HG02678 (cell line): ENCODE results near the gene FILIP1.
A peak's percentile ranks its signal among the peaks of the same experiment; 100 is the strongest.

Source experiments
- ATAC-seq: cut with Tn5 transposase; IDR thresholded peaks from one replicate; pipeline ENCODE4 v1.9.1; 2021; ENCODE audit warnings: mild to moderate bottlenecking, moderate library complexity; ENCODE audit not compliant: unreplicated experiment

FILIP1 gene

DNA sequence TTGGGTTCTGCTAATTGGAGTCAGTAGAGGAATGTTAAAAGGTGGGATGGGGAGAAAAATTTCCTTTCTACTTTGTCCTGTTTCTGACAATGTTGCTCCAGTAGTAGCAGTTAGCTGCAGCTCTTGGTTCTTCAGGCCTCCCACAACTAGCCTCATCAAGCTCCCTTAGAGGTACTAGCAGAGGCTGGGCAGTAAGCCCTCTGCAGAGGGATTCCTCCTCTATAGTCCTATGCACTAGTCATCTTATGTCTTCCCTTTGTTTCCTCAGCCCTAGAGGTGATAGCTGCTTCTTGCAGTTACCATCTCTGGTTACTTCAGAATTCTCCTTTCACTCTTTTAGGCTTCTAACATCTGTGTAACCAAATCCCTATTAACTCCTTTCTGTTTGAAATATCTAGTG is 99.8 kb downstream of the FILIP1 start:
- ATAC-seq = no peak

DNA sequence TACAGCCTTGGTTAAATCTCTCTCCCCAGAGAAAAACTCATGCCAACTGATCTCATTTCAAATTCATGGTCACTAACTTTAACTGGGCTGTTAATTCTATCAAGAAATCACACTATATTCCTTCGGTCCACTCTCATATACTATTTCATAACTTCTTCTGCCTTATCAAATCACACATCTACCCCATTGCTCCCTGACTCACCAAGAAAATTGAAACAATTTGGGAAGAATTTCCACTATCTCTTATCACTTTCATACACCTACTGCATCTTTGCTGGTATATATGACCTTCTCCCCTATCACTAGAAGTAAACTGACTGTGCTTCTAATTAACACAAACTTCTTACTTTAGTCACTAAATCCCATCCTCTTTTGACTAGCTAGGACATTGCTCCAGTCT is 102.3 kb downstream of the FILIP1 start:
- ATAC-seq = no peak

DNA sequence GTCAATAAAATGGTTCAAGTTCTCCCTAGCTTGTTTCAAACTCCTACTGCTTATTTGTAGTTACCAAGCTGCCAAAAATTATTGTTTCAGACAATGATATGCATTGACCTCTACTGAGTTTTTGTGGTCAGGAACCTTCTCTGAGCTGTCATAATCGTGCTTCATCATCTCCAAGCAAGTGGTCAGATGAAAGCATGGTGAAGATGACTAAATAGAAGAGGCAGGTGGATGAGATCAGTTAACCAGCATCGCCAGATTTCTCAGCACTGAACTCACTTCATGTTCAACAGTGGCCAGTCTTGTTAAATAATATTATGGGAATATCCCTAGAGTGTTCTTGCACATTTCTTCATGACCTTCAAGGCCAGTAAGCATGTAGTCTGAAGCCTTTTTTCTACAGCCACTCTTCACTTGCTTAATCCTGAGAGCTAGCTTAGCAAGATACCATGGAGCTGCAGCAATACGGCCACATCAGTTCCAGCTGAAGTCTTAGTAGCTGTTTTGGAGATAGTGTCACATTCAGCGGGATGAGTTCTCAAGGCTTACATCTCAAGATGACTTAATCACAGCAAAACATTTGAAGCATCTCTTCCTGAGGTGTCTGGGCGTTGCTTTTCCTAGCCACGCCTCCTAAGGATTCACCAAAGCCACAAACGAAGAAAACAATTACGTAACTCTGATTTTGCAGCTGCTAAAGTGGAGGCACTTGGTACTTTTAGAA is 107.4 kb downstream of the FILIP1 start:
- no peak for ATAC-seq

DNA sequence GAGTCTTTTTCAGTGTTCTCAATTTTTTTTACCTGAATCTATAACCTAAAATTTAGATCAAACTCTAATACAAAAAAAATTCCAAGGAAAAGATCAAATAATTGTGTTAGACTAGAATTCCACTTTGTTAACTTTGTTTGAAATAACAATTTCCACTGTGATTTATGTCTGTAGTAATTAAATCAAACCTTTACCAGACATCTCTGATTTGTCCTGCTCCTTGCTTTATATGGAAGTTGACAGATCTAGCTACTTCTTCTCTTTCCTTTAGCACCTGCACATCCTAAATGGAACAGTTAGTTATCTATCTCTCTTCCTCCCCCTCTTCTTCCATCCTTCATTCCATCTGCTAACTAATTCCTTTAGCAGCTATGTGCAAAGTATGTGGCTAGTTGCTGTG is 109.5 kb downstream of the FILIP1 start:
- ATAC-seq = no peak

DNA sequence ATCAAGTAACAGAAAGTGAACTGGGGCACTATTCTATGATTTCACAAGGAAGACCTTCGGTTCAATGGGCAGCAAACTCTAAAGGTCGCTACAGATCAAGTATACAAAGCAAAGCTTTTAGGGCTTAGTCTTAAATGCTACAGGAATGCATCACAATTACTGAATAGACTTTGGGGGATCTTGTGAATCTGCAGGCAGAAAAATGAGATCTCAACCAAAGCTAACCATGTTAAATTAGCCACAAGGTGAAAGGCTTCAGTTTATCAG is 111.0 kb downstream of the FILIP1 start:
- ATAC-seq = no peak

DNA sequence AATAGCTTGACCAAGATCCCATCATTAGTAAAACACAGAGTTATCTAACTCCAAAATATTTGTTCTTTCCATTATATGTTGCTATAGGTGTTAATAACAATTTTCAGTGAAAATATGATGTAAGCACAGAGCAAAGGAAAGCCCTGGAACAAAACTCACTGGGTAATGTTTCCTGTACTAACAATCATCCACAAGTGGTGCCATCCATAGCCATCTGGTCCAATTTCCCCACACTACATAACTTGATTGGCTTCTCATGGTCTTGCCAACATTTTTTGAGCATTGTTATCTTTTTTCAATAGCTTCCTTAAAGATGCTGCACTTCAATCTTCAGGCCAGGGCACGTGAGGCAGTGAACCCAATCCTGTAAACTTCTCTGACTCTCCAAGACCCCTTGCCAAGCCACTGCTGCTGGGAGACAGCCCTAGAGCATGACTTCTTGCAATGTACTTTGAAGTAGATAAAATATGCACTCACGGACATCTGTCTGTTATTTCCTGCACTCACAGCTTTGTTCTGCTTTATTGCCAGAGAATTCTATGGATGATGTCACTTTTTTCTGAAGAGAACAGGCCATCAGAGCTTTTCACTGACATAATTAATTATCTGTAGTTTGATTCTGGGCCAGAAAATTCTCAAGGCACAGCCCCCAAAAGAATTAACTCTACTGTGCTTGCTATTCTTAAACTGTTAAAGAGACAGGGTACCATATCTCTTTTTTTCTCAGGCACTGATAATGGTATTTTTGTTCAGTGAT is 111.5 kb downstream of the FILIP1 start:
- no peak for ATAC-seq

DNA sequence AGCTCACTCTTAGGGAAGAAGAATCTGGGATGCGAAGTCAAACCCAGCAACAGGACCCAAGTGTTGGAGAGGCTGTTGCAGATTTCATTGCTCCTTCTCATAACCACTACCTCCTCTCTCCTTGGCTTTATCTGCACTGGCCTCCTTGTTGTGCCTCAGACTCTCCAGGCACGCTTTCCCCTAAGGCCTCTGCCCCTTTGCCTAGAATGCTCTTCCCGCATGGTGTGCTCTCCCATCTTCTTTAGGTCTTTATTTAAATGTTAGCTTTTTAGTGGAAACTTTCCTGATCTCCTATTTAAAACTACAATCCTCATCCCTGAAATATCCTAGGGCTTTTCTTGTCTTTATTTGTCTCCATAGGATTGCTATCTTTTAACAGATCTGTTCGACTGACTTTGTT is 114.1 kb downstream of the FILIP1 start:
- no peak for ATAC-seq

DNA sequence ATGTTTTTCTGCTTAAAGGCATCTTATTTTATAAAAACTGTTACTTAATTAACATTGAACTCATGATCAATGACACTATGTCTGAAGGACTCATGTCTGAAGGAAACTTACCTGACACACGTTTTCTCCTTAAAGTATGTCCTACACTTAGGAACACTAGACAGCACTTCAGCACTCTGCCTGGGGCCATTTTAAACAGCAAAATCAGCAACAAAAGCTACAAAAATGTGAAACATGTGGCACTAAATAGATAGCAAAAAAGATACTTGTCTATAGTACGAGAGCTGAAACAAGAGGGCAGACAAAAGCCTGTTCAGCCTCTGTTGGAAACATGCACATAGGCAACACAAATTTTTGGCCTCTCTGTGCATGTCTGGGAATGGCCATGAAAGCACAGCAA is 115.5 kb downstream of the FILIP1 start:
- ATAC-seq = no peak

DNA sequence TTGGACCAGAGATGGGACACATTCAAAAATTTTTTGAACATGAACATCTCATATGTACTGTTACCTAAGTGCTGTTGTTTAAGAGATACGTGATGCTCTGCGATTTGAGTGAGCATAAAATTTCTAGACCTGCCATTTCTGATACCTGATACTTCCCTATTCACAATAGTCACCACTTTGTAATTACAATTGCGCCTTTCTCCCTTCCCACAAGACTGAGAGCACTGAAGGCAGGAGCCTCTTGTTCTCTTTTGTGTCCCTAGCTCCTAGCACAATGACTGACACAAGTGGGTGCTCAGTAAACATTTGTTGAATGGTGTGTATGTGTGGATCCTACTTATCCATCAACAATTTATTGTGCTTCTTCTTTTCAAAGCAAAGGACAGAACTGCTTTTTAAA is 116.2 kb downstream of the FILIP1 start:
- ATAC-seq = no peak

DNA sequence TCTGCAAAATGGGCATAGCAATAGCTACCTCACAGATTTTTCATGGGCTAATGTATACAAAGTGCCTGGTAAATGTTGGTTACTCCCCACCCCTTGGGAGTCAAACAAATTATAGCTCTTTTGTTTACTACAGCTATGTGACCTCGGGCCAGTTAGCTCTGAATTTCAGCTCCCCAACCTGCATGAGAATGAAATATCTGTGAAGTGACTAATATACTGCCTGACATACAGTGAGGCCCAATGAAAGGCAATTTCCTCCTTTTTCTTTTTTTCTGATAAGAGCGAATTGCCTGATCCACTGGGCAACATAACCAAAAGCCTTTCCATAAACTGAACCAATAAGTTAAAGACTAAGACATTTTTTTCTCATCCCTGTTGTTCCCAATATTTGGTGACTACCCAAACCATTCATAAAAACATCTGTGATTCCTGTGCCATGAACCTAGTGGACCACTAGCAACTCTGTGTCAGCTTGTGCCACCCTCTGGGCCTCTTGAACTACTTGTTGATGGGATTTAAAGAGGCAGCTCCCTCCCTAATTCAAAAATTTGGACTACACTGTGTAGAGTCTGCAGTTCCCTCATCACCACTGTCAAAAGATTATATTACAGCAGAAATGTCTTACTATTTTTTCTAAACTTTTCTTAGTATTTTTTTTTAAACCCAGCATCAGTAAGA is 117.1 kb downstream of the FILIP1 start:
- no peak for ATAC-seq

DNA sequence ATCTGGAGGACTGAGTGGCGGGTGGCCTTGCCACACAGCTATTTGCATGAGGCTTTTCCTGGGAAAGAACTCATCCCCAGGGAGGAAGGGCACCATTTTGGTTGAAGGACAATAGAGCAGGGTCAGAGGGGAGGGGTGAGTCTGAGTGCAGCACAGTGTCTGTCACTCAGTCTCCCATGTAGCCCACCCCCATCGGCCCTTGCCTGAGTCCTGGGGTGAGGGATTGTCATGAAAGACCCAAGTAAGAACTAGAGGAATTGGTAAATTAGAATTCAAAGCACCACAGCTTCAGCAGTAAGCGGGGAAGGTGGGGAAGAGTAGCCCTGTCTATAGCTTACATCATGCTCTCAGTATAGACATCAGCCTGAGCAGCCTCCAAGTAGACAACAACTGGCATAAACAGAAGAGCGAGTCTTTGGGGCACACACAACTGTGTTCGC is 118.6 kb downstream of the FILIP1 start:
- no peak for ATAC-seq

DNA sequence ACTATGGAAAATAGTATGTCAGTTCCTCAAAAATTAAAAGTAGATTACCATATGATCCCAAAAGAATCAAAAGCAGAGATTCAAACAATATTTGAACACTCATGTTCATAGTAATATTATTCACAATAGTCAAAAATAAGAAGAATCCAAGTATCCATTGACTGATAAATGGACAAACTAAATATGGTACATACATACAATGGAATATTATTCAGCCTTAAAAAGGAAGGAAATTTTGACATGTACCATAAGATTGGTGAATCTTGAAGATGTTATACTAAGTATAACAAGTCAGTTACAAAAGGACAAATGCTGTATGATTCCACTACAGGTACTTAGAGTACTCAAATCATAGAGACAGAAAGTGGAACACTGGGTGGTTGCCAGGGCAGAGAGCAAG is 120.7 kb downstream of the FILIP1 start:
- no peak for ATAC-seq

DNA sequence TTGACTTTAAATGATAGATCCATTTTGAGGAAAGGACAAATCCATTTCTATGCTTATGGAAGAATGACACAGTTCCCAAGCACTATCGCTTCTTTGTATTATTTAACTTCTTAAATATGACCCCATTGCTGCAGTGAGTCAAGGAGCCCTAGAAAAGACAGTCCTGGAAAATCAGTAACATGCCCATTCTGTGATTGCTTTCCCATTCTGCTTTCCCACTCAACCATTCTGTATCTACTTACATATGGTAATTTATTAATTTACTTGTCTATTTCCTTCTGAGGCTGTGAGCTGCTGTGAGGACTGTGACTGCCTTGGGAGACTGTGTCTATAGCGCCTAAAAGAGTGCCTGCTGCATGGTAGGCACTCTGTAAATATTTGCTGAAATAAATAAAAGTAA is 123.6 kb downstream of the FILIP1 start:
- ATAC-seq = no peak

DNA sequence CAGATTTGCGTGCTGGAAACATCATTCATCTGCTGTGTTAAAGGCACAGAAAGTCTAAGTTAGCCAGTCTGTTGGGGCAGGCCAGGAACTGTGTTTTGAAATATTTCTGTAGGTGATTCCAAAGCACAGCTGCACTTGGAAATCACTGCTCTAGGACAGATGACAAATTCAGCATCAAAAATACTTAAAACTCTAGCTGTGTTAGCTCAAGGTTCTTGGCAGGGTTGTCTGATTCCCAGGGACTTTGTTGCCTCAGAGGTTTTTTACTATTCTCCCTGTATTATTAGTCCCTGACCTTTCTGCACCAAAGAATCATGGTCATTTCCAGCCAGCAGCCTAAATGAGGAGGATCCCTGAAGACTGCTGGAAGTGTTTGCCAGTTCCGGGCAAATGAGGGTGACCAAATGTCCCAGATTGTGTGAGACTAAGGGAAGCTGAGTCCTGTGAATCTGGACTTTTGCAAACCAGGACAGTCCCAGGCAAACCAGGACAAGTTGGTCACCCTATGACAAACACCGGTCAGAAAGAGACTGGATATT is 124.7 kb downstream of the FILIP1 start:
- ATAC-seq = no peak

DNA sequence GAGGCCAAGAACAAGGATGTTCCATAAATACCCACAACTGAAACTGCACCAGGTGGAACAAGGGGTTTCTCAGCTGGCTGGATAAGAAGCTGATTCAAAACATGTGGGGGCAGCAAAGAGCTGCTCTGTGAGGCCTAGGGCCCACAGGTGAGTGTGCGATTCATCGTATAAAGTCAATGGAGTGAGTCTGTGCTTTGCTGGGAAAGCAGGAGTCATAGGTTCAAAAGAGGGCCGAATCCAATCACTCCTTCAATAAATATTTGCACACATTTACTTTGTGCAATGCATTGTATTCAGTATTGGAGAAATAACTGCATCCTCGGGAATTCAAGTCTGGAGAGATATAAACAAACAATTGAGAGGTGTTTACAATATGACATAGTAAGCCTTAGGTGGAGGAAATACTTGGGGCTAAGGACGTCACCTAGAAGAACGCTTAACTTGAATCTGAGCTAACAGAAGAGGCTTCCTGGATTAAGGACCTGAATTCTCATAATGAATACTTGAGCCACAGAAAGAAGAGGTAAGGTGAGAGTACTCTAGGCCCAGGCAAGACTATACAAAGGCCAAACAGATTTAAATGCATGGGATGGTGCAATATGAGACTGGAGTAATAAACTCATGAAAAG is 125.3 kb downstream of the FILIP1 start:
- ATAC-seq = peak; percentile 51

DNA sequence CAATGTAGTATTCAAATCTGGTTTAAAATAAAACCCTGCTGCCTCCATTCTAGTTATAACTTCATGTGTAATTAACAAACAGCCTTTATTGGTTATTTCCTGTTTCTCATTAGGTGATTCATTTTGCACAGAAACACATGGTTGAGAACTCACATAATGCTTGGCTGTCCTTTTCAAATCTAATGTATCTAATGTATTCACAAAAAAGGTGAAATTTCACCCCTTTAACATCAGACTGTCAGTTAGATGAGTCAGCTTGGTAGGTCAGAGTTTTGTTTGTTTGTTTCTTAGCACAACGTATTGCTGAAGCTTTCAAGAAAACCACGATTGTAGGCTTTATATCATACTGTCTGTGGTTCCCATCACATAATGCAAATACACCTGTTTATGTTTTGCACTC is 130.3 kb downstream of the FILIP1 start:
- no peak for ATAC-seq

DNA sequence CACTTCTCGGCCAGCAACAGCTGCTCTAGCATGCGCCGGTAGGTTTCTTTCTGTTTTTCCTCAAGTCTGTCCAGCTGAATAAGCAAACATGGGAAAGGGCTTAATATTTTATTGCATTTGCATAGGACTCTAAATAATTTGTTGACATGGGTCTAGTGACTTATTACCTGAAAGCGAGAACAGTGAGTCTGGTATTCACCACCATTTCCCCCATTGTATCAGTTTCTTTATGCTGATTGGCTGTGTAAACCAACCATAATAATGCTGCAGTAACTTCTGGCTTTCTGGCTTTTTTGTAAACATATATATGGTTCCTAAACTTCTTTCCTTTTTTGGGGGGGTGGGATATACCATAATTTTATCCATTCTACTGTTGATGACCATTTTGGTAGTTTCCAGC is 140.0 kb downstream of the FILIP1 start:
- ATAC-seq = no peak

DNA sequence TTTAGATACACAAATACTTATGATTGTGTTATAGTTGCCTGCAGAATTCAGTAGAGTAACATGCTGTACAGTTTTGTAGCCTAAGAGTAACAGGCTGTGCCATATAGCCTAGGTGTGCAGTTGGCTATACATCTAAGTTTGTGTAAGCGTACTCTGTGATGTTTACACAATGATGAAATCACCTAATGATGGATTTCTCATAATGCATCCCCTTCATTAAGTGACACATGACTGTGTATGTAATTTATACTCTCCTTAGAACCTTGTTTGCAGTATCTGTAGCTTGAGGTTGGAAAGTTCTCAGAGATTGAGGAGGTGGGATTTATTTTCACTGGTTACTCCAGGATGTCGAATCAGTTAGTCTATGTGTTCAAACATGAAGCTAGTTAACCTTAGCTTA is 142.0 kb downstream of the FILIP1 start:
- ATAC-seq = no peak

DNA sequence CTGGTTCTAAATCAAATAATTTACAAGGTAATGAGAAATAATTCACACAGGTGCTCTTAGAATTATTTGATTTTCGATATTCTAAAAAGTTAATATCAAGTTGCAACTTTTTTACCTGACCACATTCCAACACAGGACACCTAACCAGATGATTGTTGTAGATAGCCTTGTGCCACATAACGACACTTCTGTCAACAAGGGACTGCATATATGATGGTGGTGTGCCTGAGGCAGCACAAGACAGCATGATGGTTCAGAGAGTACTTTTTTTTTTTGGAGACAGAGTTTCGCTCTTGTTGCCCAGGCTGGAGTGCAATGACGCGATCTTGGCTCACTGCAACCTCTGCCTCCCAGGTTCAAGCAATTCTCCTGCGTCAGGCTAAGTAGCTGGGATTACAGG is 142.8 kb downstream of the FILIP1 start:
- no peak for ATAC-seq

DNA sequence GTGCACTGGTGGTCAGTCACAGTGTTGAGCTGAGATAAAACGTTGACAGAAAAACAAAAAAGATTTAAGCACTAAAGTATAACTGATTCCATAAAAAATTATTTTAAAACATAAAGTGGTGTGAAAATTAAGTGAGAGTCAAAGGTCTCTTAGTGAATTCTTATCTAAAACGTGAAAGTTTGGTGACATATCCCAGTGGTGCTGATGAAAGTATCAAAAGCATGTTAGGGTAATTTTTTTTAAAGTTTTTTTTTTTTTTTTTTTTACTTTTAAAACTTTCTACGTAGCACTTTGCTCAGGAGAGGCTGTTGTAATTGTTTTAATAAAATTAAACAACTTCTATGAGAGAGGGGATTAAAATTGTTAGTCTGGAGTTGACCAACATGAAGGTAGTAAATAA is 143.4 kb downstream of the FILIP1 start:
- ATAC-seq = no peak

DNA sequence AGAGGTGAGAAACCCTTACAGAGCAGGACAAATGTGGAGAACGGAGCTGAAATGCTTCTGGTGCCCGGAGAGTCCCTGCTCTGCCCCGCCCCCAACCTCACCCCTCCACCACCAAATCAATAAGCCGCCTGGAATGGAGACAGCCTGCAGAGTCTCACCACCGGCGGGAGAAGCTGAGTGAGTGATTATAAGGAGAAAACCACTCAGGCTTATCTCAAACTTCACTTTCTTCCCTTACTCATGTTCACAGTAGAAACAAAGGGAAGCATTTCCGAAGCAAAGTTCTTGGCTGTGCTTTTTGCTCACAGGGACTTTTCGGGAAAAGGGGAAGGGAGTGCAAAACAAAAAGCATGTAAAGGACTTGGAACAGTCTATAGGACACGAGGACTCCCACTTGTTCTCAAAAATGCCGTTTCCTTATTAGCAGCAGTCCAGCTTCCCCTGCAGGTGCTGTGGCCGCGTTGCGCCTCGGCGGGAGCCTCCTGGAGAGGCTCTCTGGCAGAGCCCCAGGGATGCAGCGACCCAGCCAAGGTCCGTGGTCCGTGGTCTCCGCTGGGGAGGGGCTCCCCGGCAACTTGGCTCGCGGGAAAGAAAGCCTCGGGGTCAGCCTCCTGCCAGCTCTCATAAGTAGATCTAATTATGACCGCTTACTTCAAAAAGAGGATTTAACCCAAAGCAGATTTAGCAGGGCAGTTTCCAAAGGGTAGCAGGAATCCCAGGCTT is 144.2 kb downstream of the FILIP1 start:
- no peak for ATAC-seq
